Osteocyte (in vitro differentiated cells): ENCODE measurements around the gene ZMYND15. TPM values are rescaled to one million over a fixed set of nuclear protein-coding genes. Genes with fewer than 3 reads are reported as not detected.
"Not testable (repeated sequence)": the region's sequence is repeated elsewhere in the genome, so short reads cannot be mapped to it uniquely, and the experiment has no call there.

ENCODE experiments used
- DNase-seq: peaks from one replicate; pipeline ENCODE4 v3.0.0; 2021; ENCODE audit warnings: mixed read lengths; ENCODE audit not compliant: unreplicated experiment; ENCODE audit errors: extremely low spot score
- H3K27ac Mint-ChIP-seq: one replicate; pipeline ENCODE4 v1.8.0; 2021; ENCODE audit warnings: mild to moderate bottlenecking, mixed read lengths; ENCODE audit not compliant: unreplicated experiment
- H3K27me3 Mint-ChIP-seq: one replicate; pipeline ENCODE4 v1.8.0; 2021; ENCODE audit warnings: mixed read lengths; ENCODE audit not compliant: unreplicated experiment
- H3K36me3 Mint-ChIP-seq: one replicate; pipeline ENCODE4 v1.8.0; 2021; ENCODE audit warnings: mixed read lengths; ENCODE audit not compliant: unreplicated experiment
- H3K4me1 Mint-ChIP-seq: one replicate; pipeline ENCODE4 v1.8.0; 2021; ENCODE audit warnings: mixed read lengths; ENCODE audit not compliant: unreplicated experiment
- H3K4me3 Mint-ChIP-seq: one replicate; pipeline ENCODE4 v1.8.0; 2021; ENCODE audit warnings: mild to moderate bottlenecking, moderate library complexity, mixed read lengths; ENCODE audit not compliant: unreplicated experiment
- H3K9me3 Mint-ChIP-seq: one replicate; pipeline ENCODE4 v1.8.0; 2021; ENCODE audit warnings: mixed read lengths; ENCODE audit not compliant: unreplicated experiment
- CTCF ChIP-seq: fragments of 200-600 bp; sonication (generic); IDR thresholded peaks from 2 replicates; pipeline ENCODE4 v1.5.0; 2021; ENCODE audit warnings: antibody characterized with exemption, mild to moderate bottlenecking, moderate library complexity
- total RNA-seq: library from RNA; stranded (reverse); gene quantifications from 2 replicates; pipeline ENCODE4 v1.2.1, GENCODE V29; 2021

The ZMYND15 gene
- total RNA-seq, 1 donor from 2014 or later: 0.99 TPM

GRCh38 chr17:4711661-4712181 is 27.9 kb upstream of the ZMYND15 start:
- Mint-ChIP-seq H3K36me3 (no peaks in the 10 kb centered on the region), H3K27me3 (no peaks in the 10 kb centered on the region), H3K27ac (no peak overlapping the region), H3K4me1 (peaks cover 11% of the 10 kb centered on the region), H3K4me3 (peak overlapping the region; percentile 82), H3K9me3 (no peaks in the 10 kb centered on the region)
- no peak for DNase-seq
- no peak for TF ChIP-seq CTCF

DNA sequence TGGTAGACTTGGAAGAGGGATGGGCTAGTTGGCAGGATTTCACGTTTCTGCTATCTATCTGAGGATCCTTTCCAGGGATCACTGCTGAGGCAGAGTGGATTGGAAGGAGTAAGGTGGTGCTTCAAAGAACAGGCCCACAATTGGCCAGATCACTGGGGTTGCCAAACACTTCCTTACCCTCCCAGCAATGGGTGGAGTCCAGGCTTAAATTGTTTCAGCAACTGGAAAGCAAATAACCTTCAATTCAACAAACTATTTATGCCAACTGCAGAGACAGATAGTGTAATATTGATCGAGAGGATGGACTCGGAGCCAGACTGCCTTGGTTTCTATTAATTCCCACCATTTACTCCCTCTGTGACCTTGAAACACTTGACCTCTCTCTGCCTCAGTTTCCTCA is 27.1 kb upstream of the ZMYND15 start:
- no peaks in the 10 kb centered on the region for H3K27me3 Mint-ChIP-seq
- no peak overlapping the region for H3K27ac Mint-ChIP-seq
- no peaks in the 10 kb centered on the region for H3K9me3 Mint-ChIP-seq
- no peak for DNase-seq
- peaks cover 3% of the 10 kb centered on the region for H3K36me3 Mint-ChIP-seq
- peaks cover 11% of the 10 kb centered on the region for H3K4me1 Mint-ChIP-seq
- no peak for TF ChIP-seq CTCF
- no peak overlapping the region for H3K4me3 Mint-ChIP-seq

DNA sequence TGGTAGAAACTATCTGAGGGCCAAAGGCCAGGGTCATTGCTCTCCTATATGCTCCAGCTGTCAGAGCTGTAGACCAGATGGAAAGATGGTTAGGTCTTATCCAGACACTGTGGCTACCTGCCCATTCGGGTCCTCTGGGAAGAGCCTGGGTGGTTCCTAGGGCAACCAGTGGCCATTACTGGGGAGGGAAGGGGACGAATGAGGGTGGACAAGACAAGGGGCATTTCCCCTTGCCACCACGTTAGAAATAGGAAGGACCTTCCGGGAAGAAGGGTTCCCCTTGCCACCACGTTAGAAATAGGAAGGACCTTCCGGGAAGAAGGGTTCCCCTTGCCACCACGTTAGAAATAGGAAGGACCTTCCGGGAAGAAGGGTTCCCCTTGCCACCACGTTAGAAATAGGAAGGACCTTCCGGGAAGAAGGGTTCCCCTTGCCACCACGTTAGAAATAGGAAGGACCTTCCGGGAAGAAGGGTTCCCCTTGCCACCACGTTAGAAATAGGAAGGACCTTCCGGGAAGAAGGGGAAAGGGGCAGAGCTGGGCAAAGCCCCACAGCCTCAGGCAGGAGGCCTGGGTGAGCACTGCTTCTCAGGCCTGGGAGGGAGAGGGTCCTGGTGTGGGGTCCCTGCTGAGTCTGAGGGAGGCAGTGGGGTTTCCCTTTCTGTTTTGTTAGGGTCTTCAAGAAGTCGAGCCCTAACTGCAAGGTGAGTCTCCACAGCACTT is 25.1 kb upstream of the ZMYND15 start:
- H3K36me3 Mint-ChIP-seq, DNase-seq, H3K27me3 Mint-ChIP-seq, H3K4me3 Mint-ChIP-seq, H3K27ac Mint-ChIP-seq, H3K9me3 Mint-ChIP-seq: not testable (repeated sequence)
- peaks cover 11% of the 10 kb centered on the region for H3K4me1 Mint-ChIP-seq

GRCh38 chr17:4715063-4715744 is 24.4 kb upstream of the ZMYND15 start:
- Mint-ChIP-seq H3K27ac (no peak overlapping the region), H3K27me3 (no peaks in the 10 kb centered on the region), H3K4me1 (peaks cover 6% of the 10 kb centered on the region), H3K36me3 (peaks cover 6% of the 10 kb centered on the region), H3K4me3 (no peak overlapping the region), H3K9me3 (no peaks in the 10 kb centered on the region)
- DNase-seq: no peak
- no peak for TF ChIP-seq CTCF

DNA sequence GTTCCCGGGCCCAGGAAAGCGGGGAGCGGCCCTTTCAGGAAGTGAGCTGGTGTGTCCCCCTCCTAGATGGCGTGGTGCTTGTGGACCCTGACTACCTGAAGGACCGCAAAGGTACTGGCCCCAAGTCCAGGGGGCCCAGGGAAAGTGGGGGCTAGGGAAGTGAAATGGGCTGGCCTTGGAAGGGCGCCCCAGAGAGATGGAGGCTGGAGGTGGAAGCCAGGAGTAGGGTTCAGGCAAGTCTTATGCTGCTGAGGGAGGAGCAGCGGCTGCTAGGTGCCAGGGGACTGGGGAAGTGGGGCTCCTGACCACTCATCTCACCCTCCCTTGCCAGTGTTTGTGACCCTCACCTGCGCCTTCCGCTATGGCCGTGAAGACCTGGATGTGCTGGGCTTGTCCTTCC is 23.6 kb upstream of the ZMYND15 start:
- no peak overlapping the region for H3K4me3 Mint-ChIP-seq
- TF ChIP-seq CTCF: no peak
- peaks cover 8% of the 10 kb centered on the region for H3K36me3 Mint-ChIP-seq
- no peaks in the 10 kb centered on the region for H3K9me3 Mint-ChIP-seq
- no peak overlapping the region for H3K27ac Mint-ChIP-seq
- DNase-seq: no peak
- H3K4me1 Mint-ChIP-seq: peaks cover 5% of the 10 kb centered on the region
- no peaks in the 10 kb centered on the region for H3K27me3 Mint-ChIP-seq
